A673 (cell line): ENCODE data around the gene PCNX3. TPM values are rescaled to one million over a fixed set of nuclear protein-coding genes. Genes with fewer than 3 reads are reported as not detected.

Experiments used
- BruUV-seq: library from RNA; stranded (reverse); fragments of 400-500 nt; replicated peaks from 2 replicates; lab custom pipeline; 2021; lab: Mats Ljungman, UMichigan
- CTCF ChIA-PET: fragments of 300-600 bp; sonication (Branson Sonifier 250); formaldehyde crosslinking; loops from one replicate; lab custom pipeline; 2022; ENCODE audit warnings: antibody characterized with exemption; lab: Charles Lee
- POLR2A ChIA-PET: fragments of 300-600 bp; sonication (Branson Sonifier 250); formaldehyde crosslinking; loops from one replicate; lab custom pipeline; 2022; ENCODE audit warnings: antibody characterized with exemption; ENCODE audit not compliant: low non-redundant PET; lab: Charles Lee
- DNase-seq: peaks from one replicate; pipeline ENCODE4 v3.0.0-alpha.2; 2015; ENCODE audit warnings: low spot score
- H3K27ac ChIP-seq: fragments of 200-600 bp; sonication (generic); 2 replicates; pipeline ENCODE4 v1.5.1; 2016; ENCODE audit warnings: mixed run types, low read depth, mild to moderate bottlenecking, mixed read lengths, antibody characterized with exemption, low read length; ENCODE audit not compliant: poor library complexity, severe bottlenecking
- H3K27me3 ChIP-seq: fragments of 200-600 bp; sonication (generic); replicated peaks from 2 replicates; pipeline ENCODE4 v1.6.1; 2017; ENCODE audit warnings: mixed run types, low read depth, mild to moderate bottlenecking, mixed read lengths, antibody characterized with exemption, low read length; ENCODE audit not compliant: insufficient read depth, poor library complexity
- H3K36me3 ChIP-seq: fragments of 200-600 bp; sonication (generic); 2 replicates; pipeline ENCODE4 v1.6.1; 2016; ENCODE audit warnings: mixed run types, mild to moderate bottlenecking, mixed read lengths, antibody characterized with exemption, low read length; ENCODE audit not compliant: insufficient read depth, poor library complexity, severe bottlenecking
- H3K4me1 ChIP-seq: fragments of 200-600 bp; sonication (generic); 2 replicates; pipeline ENCODE4 v1.6.1; 2017; ENCODE audit warnings: mixed run types, mild to moderate bottlenecking, mixed read lengths, antibody characterized with exemption, low read length; ENCODE audit not compliant: insufficient read depth, poor library complexity, severe bottlenecking
- H3K4me3 ChIP-seq: fragments of 200-600 bp; sonication (generic); 2 replicates; pipeline ENCODE4 v1.5.1; 2016; ENCODE audit warnings: low read depth, mixed run types, mild to moderate bottlenecking, mixed read lengths, low read length; ENCODE audit not compliant: poor library complexity, severe bottlenecking
- H3K9me3 ChIP-seq: fragments of 200-600 bp; sonication (generic); 2 replicates; pipeline ENCODE4 v1.6.1; 2016; ENCODE audit warnings: mixed run types, low read depth, mild to moderate bottlenecking, mixed read lengths, antibody characterized with exemption, low read length; ENCODE audit not compliant: poor library complexity, severe bottlenecking
- CTCF ChIP-seq: fragments of 300-800, 200-600 bp; sonication (generic); conservative IDR thresholded peaks from 2 replicates; pipeline ENCODE4 v1.5.1; 2017; ENCODE audit warnings: low read depth, mild to moderate bottlenecking, antibody characterized with exemption, low read length, moderate library complexity, mixed read lengths
- EZH2 ChIP-seq: fragments of 200-600 bp; sonication (generic); IDR thresholded peaks from 2 replicates; pipeline ENCODE4 v1.6.1; 2017; ENCODE audit warnings: borderline replicate concordance, low read depth, mild to moderate bottlenecking, mixed read lengths, antibody characterized with exemption, low read length; ENCODE audit not compliant: poor library complexity, severe bottlenecking
- intact Hi-C: fragments of 100-400 bp; cut with micrococcal nuclease; formaldehyde crosslinking; loops from one replicate; pipeline ENCODE4 v1.10.0; 2022; ENCODE audit not compliant: unreplicated experiment
- total RNA-seq: library from RNA; stranded (reverse); gene quantifications from 2 replicates; pipeline ENCODE4 v1.2.3, GENCODE V29; 2021

Gene PCNX3
- total RNA-seq, 1 experiment from 2014 or later: 68.0 TPM

GRCh38 chr11:65655570-65656332, 40.2 kb downstream of the PCNX3 start:
- no TSS peak for BruUV-seq
- no peak for TF ChIP-seq CTCF
- no peak for TF ChIP-seq EZH2
- Histone ChIP-seq H3K27ac (no peak overlapping the region), H3K9me3 (no peaks in the 10 kb centered on the region), H3K4me3 (no peak overlapping the region), H3K4me1 (peaks cover 11% of the 10 kb centered on the region), H3K27me3 (no peaks in the 10 kb centered on the region), H3K36me3 (peaks cover 66% of the 10 kb centered on the region)
- CTCF ChIA-PET: no interaction called here
- POLR2A ChIA-PET: interaction anchor here (0.5 kb wide), 1 partner anchor 8 kb away, joined by 4 read pairs; no protein-coding TSS in a partner anchor
- no peak for DNase-seq
- intact Hi-C loops: no loop called here

- ChIA-PET POLR2A (no interaction called here), CTCF (no interaction called here)
- no TSS peak for BruUV-seq
- Histone ChIP-seq H3K9me3 (no peaks in the 10 kb centered on the region), H3K27me3 (no peaks in the 10 kb centered on the region), H3K27ac (no peak overlapping the region), H3K36me3 (peaks cover 73% of the 10 kb centered on the region), H3K4me3 (no peak overlapping the region), H3K4me1 (peaks cover 11% of the 10 kb centered on the region)
- TF ChIP-seq CTCF: no peak
- no peak for TF ChIP-seq EZH2
- intact Hi-C loops: no loop called here
- DNase-seq: no peak
These were observed 41.9 kb downstream of the PCNX3 start for GRCh38 chr11:65657426-65657825.

- no TSS peak for BruUV-seq
- DNase-seq: no peak
- intact Hi-C loops: no loop called here
- H3K4me3 ChIP-seq: no peak overlapping the region
- peaks cover 73% of the 10 kb centered on the region for H3K36me3 ChIP-seq
- ChIA-PET POLR2A (no interaction called here), CTCF (interaction anchor here (0.5 kb wide), 1 partner anchor 34 kb away, joined by 3 read pairs; no protein-coding TSS in a partner anchor)
- H3K27me3 ChIP-seq: no peaks in the 10 kb centered on the region
- H3K9me3 ChIP-seq: no peaks in the 10 kb centered on the region
- no peak overlapping the region for H3K27ac ChIP-seq
- no peak for TF ChIP-seq CTCF
- no peak for TF ChIP-seq EZH2
- H3K4me1 ChIP-seq: peaks cover 6% of the 10 kb centered on the region
These were observed 42.8 kb downstream of the PCNX3 start for GRCh38 chr11:65658174-65659021.
